GM21717 (cell line): ENCODE measurements around the gene HMGN4.

Experiments used
- ATAC-seq: cut with Tn5 transposase; IDR thresholded peaks from one replicate; pipeline ENCODE4 v1.9.1; 2021; ENCODE audit warnings: mild to moderate bottlenecking, moderate library complexity; ENCODE audit not compliant: unreplicated experiment

The HMGN4 gene

DNA sequence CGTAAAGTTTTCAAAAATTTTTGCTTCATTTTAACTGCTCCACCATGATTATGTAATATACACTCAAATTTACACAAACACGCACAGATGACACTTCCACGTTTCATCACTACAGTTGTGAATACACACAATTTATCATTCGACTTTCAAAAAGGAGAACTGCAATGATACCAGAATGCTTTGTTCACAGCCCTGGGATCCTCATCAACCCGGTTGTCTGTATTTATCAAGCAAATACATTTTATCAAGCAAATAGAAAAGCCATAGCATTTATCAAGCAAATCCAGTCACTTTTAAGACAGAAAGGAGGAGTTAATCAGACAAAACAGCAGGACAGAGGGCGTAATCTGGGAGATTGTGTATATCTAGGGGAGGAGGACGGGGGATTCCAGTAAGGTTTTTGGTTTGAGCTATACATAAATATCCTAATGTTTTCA, 38.3 kb downstream of the HMGN4 start:
- no peak for ATAC-seq

DNA sequence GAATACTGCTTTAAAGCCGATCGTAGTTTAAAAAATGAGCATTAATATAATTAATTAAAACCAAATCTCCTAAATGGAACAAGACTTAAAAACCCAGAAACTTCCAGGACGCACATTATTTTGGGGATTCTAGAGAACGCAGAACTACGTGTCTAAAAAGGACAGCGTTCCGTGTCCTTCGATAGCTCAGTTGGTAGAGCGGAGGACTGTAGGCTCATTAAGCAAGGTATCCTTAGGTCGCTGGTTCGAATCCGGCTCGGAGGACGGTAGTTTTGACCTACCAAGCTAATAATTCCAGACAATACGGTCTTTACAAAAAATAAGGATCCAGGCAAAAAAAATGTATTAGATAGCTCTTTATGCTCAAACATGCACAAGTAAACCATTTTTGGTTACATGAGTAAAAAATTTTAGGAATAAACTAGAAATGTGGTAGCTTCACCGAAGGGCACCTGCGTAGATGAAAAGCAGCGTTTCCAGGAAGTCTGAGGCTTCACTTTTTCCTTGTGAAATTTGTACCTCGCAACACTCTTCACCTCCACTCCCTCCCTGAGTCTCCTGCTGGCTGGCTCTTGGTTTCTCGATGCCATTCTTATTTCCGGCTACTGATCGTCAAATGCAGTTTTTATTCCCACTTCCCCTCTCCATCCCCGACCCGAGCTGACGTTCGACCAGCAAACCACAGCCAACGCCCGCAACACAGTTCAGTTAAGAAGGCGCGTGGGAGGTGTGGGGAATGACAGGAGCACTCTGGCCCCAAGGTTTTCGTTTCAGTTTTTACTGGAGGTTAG, 39.0 kb downstream of the HMGN4 start:
- no peak for ATAC-seq

DNA sequence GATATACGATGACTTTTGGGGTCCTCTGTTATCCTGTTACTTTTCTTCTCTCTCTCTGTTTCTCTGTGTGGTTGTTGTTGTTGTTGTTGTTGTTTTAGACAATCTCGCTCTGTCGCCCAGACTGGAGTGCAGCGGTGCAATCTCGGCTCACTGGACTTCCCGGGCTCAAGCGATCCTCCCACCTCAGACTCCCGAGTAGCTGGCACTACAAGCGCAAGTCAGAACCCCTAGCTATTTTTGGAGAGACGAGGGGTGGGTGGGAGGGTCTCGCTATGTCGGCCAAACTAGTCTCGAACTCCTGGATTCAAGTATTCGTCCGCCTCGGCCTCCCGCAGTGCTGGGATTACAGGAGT, 39.5 kb downstream of the HMGN4 start:
- ATAC-seq: no peak

DNA sequence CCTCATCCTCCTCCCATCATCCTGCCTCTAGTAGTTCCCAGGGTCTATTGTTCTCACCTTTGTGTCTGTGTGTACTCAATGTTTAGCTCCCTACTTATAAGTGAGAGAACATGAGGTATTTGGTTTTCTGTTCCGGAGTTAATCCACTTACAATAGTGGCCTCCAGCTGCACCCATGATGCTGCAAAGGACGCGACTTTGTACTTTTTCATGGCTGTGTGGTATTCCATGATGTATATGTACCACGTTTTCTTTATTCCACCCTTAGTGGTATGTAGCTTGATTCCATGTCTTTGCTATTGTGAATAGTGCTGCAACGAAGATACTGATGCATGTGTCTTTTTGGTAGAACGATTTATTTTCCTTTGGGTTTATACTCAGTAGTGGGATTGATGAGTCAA, 40.1 kb downstream of the HMGN4 start:
- no peak for ATAC-seq

DNA sequence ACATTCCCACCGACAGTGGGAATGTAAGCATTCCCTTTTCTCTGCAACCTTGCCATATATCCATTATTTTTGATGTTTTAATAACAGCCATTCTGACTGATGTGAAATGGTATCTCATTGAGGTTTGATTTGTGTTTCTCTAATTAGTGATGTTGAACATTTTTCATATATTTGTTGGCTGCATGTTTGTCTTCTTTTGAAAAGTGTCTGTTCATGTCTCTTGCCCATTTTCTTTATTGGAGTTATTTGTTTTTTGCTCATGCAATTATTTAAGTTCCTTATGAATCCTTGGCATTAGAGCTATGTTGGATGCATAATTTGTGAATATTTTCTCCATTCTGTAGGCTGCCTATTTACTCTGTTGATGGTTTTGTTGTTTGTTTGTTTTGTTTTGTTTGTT, 40.6 kb downstream of the HMGN4 start:
- ATAC-seq: no peak

DNA sequence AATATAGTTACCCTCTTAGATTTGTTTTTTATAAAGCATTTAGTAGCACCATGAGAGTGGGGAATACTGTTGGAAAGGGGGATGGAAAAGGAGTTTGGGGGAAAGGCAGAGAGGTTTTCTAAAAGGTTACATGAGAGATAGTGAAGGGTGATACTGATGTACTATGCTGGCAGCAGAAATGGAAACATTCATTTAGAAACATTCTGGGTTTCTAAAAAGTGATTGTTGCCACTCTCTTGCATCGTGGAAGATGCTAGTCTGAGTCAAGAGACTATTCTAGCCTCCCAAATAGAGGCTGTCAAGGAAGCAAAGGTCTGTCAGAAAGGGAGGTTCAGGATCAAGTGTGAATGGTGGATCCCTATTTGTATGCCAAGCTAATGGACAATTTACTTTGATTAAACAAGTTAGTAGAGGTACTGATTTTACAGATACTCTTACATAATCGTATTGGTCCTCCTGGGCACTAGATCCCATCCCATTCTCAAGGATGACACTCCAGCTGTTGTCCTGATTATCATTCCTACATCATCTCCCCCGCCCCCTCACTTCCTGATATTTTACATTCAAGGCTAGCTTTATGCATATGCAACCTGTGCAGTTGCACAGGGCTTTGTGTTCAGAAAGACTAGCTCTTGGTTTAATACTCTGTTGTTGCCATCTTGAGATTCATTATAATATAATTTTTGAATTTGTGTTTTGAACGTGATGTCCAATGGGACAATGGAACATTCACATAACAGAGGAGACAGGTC, 43.2 kb downstream of the HMGN4 start:
- ATAC-seq: no peak

DNA sequence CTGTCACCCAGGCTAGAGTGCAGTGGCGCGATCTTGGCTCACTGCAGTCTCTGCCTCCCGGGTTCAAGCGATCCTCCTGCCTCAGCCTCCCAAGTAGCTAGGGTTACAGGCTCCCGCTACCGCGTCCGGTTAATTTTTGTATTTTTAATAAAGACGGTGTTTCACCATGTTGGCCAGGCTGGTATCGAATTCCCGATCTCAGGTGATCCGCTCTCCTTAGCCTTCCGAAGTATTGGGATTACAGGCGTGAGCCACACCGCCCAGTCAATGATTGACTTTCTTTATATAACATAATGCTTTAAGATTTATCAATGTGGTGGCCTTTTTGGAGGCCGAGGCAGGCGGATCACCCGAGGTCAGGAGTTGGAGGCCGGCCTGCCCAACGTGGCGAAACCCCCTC, 50.8 kb downstream of the HMGN4 start:
- ATAC-seq: no peak

DNA sequence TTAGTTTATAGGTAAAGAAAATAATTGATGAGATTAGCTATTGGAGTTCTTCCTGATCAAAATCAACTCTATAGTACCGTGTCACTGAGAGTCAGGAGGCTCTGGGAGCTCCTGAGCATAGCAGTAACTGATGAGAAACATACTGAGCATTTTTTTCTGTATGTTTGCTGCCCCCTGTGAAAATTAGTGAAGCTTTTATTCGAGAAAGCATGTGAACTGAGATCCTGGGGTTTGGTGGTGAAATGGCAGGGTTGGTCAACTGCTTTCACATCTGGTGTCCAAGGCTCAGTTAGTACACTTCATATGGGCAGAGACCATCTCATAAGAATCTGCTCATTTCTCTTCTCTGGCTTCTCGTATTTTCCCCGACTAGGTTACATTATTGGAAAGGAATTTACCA, 54.5 kb downstream of the HMGN4 start:
- no peak for ATAC-seq

DNA sequence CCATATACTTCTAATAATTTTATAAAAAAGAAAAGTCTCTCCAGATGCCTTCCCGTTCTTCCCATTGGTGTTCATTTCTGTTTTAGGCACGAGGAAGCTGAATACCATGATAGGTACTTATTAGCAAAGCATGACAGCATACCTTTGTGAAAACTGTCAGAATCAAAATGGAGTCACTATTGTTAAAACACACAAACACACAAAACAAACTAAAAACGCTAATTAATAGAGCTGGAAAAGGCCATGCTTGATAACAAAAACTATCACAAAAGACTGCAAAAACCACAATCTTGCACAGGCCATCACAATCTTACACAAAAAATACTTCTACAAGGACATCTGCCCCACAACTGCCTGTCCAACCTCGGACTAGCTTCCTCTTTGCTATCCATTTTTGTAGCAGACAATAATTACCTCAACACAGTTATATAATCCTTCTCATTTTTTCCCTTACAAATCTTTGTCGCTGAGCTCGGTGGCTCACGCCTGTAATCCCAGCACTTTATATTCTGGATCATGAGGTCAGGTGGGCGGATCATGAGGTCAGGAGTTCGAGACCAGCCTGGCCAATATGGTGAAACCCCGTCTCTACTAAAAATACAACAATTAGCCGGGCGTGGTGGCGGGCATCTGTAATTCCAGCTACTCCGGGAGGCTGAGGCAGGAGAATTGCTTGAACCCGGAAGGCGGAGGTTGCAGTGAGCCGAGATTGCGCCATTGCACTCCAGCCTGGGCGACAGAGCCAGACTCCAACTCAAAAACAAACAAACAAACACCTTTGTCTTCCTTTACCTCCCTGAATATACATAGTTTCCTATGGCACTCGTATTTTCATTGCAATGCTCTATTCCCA, 55.3 kb downstream of the HMGN4 start:
- ATAC-seq: no peak

DNA sequence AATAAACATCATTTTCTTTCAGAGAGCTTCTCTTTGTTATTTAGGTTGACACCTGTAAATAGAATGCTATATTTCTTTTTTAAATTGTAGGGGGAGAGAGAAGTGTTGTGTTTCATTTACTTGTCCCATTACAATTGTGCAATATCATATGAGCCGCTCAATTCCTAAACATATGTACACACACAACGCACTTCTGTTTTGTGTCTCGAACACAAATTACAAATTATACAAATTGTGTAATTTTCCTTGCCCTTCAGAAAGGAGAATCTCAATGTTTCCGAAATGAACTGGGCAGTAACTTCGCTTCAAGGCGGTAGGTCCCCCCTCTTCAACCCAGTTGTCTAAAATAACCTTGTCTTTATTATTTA, 55.9 kb downstream of the HMGN4 start:
- ATAC-seq: no peak

DNA sequence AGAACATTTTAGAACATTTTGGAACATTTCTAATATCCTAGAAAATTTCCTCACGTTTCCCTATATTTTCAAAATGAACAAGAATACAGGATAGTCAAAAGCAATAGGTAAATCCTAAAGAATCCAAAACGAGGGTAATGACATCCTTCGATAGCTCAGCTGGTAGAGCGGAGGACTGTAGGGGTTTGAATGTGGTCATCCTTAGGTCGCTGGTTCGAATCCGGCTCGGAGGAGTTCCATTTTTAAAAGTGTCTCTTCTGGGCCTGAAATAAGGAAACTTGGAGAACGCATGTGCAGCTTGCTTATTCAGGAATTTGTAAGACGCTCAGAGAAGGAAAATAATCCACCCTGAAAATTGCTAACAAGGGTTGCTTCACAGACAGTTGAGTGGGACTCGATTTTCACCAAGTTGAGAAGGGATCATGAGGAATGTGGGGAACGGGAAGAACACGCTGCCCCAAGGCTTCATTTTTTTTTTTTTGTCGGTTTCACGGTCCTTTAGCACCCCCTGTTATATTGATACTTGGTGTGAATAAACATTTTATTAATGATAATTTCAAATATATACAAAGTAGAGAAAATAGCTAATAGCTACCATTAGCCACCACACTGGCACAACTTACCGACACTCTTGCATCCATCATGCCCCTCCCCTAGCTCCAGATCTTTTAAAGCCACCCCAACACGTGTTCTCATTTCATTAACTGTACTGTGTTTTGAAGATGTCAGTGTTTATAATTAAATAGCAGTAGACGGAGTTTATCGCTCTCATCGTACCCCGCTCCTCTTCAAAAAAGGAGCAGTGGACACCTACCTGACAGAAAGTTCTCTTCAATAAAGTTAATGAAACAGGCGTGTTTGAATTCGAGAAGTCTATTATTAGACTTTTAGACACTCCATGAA, 56.8 kb downstream of the HMGN4 start:
- no peak for ATAC-seq

DNA sequence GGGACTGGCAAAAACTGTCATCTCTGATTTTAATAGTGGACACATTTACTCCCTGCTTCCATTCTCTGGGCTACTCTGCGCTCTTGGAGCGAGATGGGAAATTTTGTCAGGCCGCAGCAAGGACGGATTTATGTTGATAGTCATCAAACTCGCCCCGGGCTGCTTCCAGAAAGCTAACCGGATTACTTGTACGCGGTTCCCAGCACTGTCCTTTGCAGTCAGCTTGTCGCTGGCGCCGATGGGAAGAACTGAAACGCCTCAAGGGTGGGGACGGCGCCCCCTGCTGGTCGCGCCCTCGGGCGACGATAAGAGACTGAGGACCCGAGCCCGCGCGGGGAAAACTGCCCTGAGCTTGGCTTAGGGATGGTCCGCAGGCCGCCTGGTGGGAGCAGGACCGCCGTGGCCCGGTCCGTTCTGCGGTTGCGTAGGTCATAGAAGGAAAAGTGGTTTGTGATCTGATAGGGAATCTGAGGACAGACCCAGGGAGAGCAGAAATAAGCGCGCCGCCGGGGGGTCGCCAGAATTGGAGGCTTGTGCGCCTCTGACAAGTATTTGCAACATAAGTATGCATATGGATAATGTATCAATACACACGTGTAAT, 57.6 kb downstream of the HMGN4 start:
- peak; percentile 53 for ATAC-seq
